H9 (cell line): ENCODE results near the gene PRDX2. TPM values are rescaled to one million over a fixed set of nuclear protein-coding genes. Genes with fewer than 3 reads are reported as not detected.

Source experiments
- DNase-seq: peaks from one replicate; pipeline ENCODE4 v3.0.0-alpha.2; 2017
- H2AFZ ChIP-seq: one replicate; pipeline ENCODE4 v1.6.1; 2013; ENCODE audit warnings: mild to moderate bottlenecking, low read length, control low read depth, moderate library complexity
- H2AK5ac ChIP-seq: 2 replicates; pipeline ENCODE4 v1.6.1; 2013; ENCODE audit warnings: low read length, control low read depth, mixed read lengths; ENCODE audit not compliant: insufficient read length
- H2BK120ac ChIP-seq: one replicate; pipeline ENCODE4 v1.6.1; 2013; ENCODE audit warnings: low read depth, mild to moderate bottlenecking, low read length, control low read depth, inconsistent platforms; ENCODE audit not compliant: poor library complexity, severe bottlenecking
- H2BK12ac ChIP-seq: 2 replicates; pipeline ENCODE4 v1.6.1; 2013; ENCODE audit warnings: low read length, control low read depth, mixed read lengths, low read depth; ENCODE audit not compliant: insufficient read length
- H2BK15ac ChIP-seq: 2 replicates; pipeline ENCODE4 v1.6.1; 2013; ENCODE audit warnings: low read depth, low read length, control low read depth
- H2BK20ac ChIP-seq: one replicate; pipeline ENCODE4 v1.6.1; 2013; ENCODE audit warnings: low read depth, mild to moderate bottlenecking, low read length, control low read depth, inconsistent platforms; ENCODE audit not compliant: poor library complexity, severe bottlenecking
- H2BK5ac ChIP-seq: 2 replicates; pipeline ENCODE4 v1.6.1; 2013; ENCODE audit warnings: low read length, control low read depth, mixed read lengths; ENCODE audit not compliant: insufficient read length
- H3K14ac ChIP-seq: 2 replicates; pipeline ENCODE4 v1.6.1; 2013; ENCODE audit warnings: low read length, control low read depth; ENCODE audit not compliant: insufficient read depth
- H3K18ac ChIP-seq: 2 replicates; pipeline ENCODE4 v1.6.1; 2013; ENCODE audit warnings: low read depth, mild to moderate bottlenecking, mixed read lengths, low read length, control low read depth; ENCODE audit not compliant: insufficient read length
- H3K23ac ChIP-seq: 2 replicates; pipeline ENCODE4 v1.6.1; 2013; ENCODE audit warnings: low read length, control low read depth, mixed read lengths, low read depth; ENCODE audit not compliant: insufficient read length
- H3K23me2 ChIP-seq: 2 replicates; pipeline ENCODE4 v1.6.1; 2013; ENCODE audit warnings: low read depth, mild to moderate bottlenecking, mixed read lengths, low read length, control low read depth; ENCODE audit not compliant: insufficient read length, poor library complexity, severe bottlenecking
- H3K27ac ChIP-seq: 2 replicates; pipeline ENCODE4 v1.5.1; 2013; ENCODE audit warnings: low read length, control low read depth, mixed read lengths, low read depth; ENCODE audit not compliant: insufficient read length
- H3K27me3 ChIP-seq: 2 replicates; pipeline ENCODE4 v1.6.1; 2013; ENCODE audit warnings: low read length, control low read depth, inconsistent platforms; ENCODE audit not compliant: insufficient read depth
- H3K4ac ChIP-seq: 2 replicates; pipeline ENCODE4 v1.6.1; 2013; ENCODE audit warnings: low read depth, mild to moderate bottlenecking, control low read depth, inconsistent platforms, low read length, moderate library complexity
- H3K4me1 ChIP-seq: 2 replicates; pipeline ENCODE4 v1.6.1; 2013; ENCODE audit warnings: low read length, control low read depth, inconsistent platforms; ENCODE audit not compliant: insufficient read depth
- H3K4me2 ChIP-seq: 2 replicates; pipeline ENCODE4 v1.6.1; 2013; ENCODE audit warnings: low read length, control low read depth, mixed read lengths; ENCODE audit not compliant: insufficient read length, insufficient read depth
- H3K56ac ChIP-seq: 2 replicates; pipeline ENCODE4 v1.6.1; 2013; ENCODE audit warnings: low read depth, mild to moderate bottlenecking, mixed read lengths, low read length, control low read depth; ENCODE audit not compliant: insufficient read length
- H3K79me1 ChIP-seq: 2 replicates; pipeline ENCODE4 v1.6.1; 2013; ENCODE audit warnings: low read depth, mild to moderate bottlenecking, moderate library complexity, low read length, control low read depth, inconsistent platforms; ENCODE audit not compliant: insufficient read depth, poor library complexity, severe bottlenecking
- H3K79me2 ChIP-seq: 2 replicates; pipeline ENCODE4 v1.6.1; 2013; ENCODE audit warnings: low read length, control low read depth, inconsistent platforms; ENCODE audit not compliant: insufficient read depth
- H3K9ac ChIP-seq: 2 replicates; pipeline ENCODE4 v1.6.1; 2013; ENCODE audit warnings: low read length, control low read depth, mixed read lengths; ENCODE audit not compliant: insufficient read length; ENCODE audit errors: extremely low read depth
- H3K9me3 ChIP-seq: one replicate; pipeline ENCODE4 v1.6.1; 2013; ENCODE audit warnings: low read depth, low read length, inconsistent platforms; ENCODE audit not compliant: control insufficient read depth
- H3T11ph ChIP-seq: one replicate; pipeline ENCODE4 v1.6.1; 2013; ENCODE audit warnings: mild to moderate bottlenecking, low read length, control low read depth, inconsistent platforms
- H4K20me1 ChIP-seq: one replicate; pipeline ENCODE4 v1.6.1; 2013; ENCODE audit not compliant: control insufficient read depth, insufficient read length, insufficient read depth
- H4K5ac ChIP-seq: 2 replicates; pipeline ENCODE4 v1.6.1; 2013; ENCODE audit warnings: low read depth, mild to moderate bottlenecking, mixed read lengths, low read length, control low read depth; ENCODE audit not compliant: insufficient read length
- H4K8ac ChIP-seq: replicated peaks from 2 replicates; pipeline ENCODE4 v1.6.1; 2013; ENCODE audit warnings: low read length, control low read depth, mixed read lengths, low read depth; ENCODE audit not compliant: insufficient read length
- H4K91ac ChIP-seq: 2 replicates; pipeline ENCODE4 v1.6.1; 2013; ENCODE audit warnings: low read depth, mild to moderate bottlenecking, moderate library complexity, mixed read lengths, low read length, control low read depth; ENCODE audit not compliant: insufficient read length
- H3K27ac Mint-ChIP-seq, 3 experiments: 2 replicates in 2 of 3; 3 replicates in 1 of 3; pipeline ENCODE4 v1.8.0; 2020 to 2021; ENCODE audit warnings: mixed read lengths in 3 of 3, mild to moderate bottlenecking in 1 of 3, moderate library complexity in 1 of 3
- H3K27me3 Mint-ChIP-seq: 2 replicates; pipeline ENCODE4 v1.8.0; 2021; ENCODE audit warnings: low read depth, mild to moderate bottlenecking, moderate library complexity, mixed read lengths
- H3K36me3 Mint-ChIP-seq, 3 experiments: 2 replicates in 2 of 3; 3 replicates in 1 of 3; pipeline ENCODE4 v1.8.0; 2020 to 2021; ENCODE audit warnings: low read depth in 3 of 3, mixed read lengths in 3 of 3; ENCODE audit not compliant: insufficient read depth in 1 of 3
- H3K4me1 Mint-ChIP-seq, 2 experiments: 2 replicates each; pipeline ENCODE4 v1.8.0; 2020; ENCODE audit warnings: mixed read lengths in 2 of 2
- H3K4me3 Mint-ChIP-seq, 2 experiments: 2 replicates in 1 of 2; 3 replicates in 1 of 2; pipeline ENCODE4 v1.8.0; 2020 to 2021; ENCODE audit warnings: mild to moderate bottlenecking in 2 of 2, mixed read lengths in 2 of 2, moderate library complexity in 1 of 2
- H3K9me3 Mint-ChIP-seq, 2 experiments: 2 replicates in 1 of 2; 3 replicates in 1 of 2; pipeline ENCODE4 v1.8.0; 2020; ENCODE audit warnings: mild to moderate bottlenecking in 2 of 2, mixed read lengths in 2 of 2, moderate library complexity in 1 of 2
- WGBS: extraction: QIAGEN DNeasy Blood & Tissue Kit; methylation state at CpG from one replicate; pipeline ENCODE4 v1.1.7; 2013; ENCODE audit warnings: missing lambda C conversion rate, low lambda C conversion rate, mixed read lengths; ENCODE audit not compliant: insufficient read length; ENCODE audit errors: extremely low coverage; 5-methylcytosine and 5-hydroxymethylcytosine counted together
- total RNA-seq: library from RNA; stranded (reverse); gene quantifications from 2 replicates; pipeline ENCODE4 v1.2.1, GENCODE V29; 2021
- TF ChIP-seq, protein P1 (sequence below): fragments of 200-600 bp; sonication (generic); conservative IDR thresholded peaks from 3 replicates; pipeline ENCODE4 v1.8.0; 2021; ENCODE audit warnings: antibody characterized with exemption, mild to moderate bottlenecking

The PRDX2 gene
- total RNA-seq, 1 experiment from 2014 or later, result 468 TPM

GRCh38 chr19:12756150-12756883, 45.3 kb downstream of the PRDX2 start:
- Histone ChIP-seq H2BK12ac (no peak overlapping the region), H3K27me3 (no peaks in the 10 kb centered on the region), H4K20me1 (no peaks in the 10 kb centered on the region), H3K9ac (no peak overlapping the region), H3K4me1 (no peaks in the 10 kb centered on the region), H3K79me2 (no peaks in the 10 kb centered on the region), H3K18ac (no peak overlapping the region), H3K79me1 (no peaks in the 10 kb centered on the region), H2AFZ (no peak overlapping the region), H3K4ac (no peak overlapping the region), H3K14ac (no peak overlapping the region), H2BK120ac (no peak overlapping the region), H3K56ac (no peak overlapping the region), H4K91ac (no peak overlapping the region), H3K9me3 (no peaks in the 10 kb centered on the region), H3K27ac (no peak overlapping the region), H2BK15ac (no peak overlapping the region), H2BK5ac (no peak overlapping the region), H2AK5ac (no peak overlapping the region), H3K4me2 (no peak overlapping the region), H3T11ph (no peak overlapping the region), H4K5ac (no peak overlapping the region), H3K23ac (no peak overlapping the region), H4K8ac (no peak overlapping the region), H2BK20ac (no peak overlapping the region), H3K23me2 (peaks cover 6% of the 10 kb centered on the region)
- Mint-ChIP-seq H3K4me1 (peaks cover 15 to 17% of the 10 kb centered on the region in 2 experiments), H3K27me3 (peaks cover 42% of the 10 kb centered on the region), H3K27ac (no peak overlapping the region), H3K36me3 (peaks cover 3 to 5% (median 3%) of the 10 kb centered on the region in 3 experiments; a peak in 4 of 7 replicates), H3K4me3 (peak overlapping the region in 1 of 2 experiments; percentile 27; a peak in 1 of 5 replicates), H3K9me3 (peaks cover 0 to 3% of the 10 kb centered on the region in 2 experiments; a peak in 2 of 5 replicates)
- WGBS, result no CpG with 5 or more reads among the region's 19 CpGs
- DNase-seq, result no peak
- TF ChIP-seq, protein P1, sequence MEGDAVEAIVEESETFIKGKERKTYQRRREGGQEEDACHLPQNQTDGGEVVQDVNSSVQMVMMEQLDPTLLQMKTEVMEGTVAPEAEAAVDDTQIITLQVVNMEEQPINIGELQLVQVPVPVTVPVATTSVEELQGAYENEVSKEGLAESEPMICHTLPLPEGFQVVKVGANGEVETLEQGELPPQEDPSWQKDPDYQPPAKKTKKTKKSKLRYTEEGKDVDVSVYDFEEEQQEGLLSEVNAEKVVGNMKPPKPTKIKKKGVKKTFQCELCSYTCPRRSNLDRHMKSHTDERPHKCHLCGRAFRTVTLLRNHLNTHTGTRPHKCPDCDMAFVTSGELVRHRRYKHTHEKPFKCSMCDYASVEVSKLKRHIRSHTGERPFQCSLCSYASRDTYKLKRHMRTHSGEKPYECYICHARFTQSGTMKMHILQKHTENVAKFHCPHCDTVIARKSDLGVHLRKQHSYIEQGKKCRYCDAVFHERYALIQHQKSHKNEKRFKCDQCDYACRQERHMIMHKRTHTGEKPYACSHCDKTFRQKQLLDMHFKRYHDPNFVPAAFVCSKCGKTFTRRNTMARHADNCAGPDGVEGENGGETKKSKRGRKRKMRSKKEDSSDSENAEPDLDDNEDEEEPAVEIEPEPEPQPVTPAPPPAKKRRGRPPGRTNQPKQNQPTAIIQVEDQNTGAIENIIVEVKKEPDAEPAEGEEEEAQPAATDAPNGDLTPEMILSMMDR, result no peak
